A375 (cell line): Measurements from ENCODE around the gene MIR17HG. TPM values are rescaled to one million over a fixed set of nuclear protein-coding genes. Genes with fewer than 3 reads are reported as not detected.

Experiments
- total RNA-seq: library from RNA; depleted of rRNA; stranded (reverse); fragments of >200 nt; shearing (Covaris generic); gene quantifications from 2 replicates; pipeline ENCODE4 v1.2.3, GENCODE V29; 2014; rRNA removed

Gene MIR17HG
- 21.0 and 27.4 TPM in 2 replicates for total RNA-seq

GRCh38 chr13:91347202-91347995 lies at the start of gene MIR17HG:
Gene MIR17HG, plus strand, starts transcription at chr13:91347687.

GRCh38 chr13:91398413-91399188 lies 51.1 kb downstream of the MIR17HG start, which contains the start of gene GPC5:
Gene GPC5, plus strand, starts transcription at chr13:91398621.

Other genes with a start within 250 kb of the MIR17HG start
- 1.2 and 1.3 TPM in 2 replicates for gene GPC5, start 50.9 kb downstream of the MIR17HG start, total RNA-seq